Measurements from ENCODE around the gene PMAIP1. TPM values are rescaled to one million over a fixed set of nuclear protein-coding genes. Genes with fewer than 3 reads are reported as not detected.

Gene PMAIP1
- total and polyA plus RNA-seq, 2 of the 8 experiments (the other 6 are each of a cell fraction or from before 2014, with no cell fraction given), result 51.7 to 84.1 TPM

- TF ChIP-seq CHD7 (IDR thresholded peaks at IDR 0.05; ENCODE audit: insufficient replicate concordance, low read length), result no peak
- TF ChIP-seq CBX5 (IDR thresholded peaks at IDR 0.05; ENCODE audit: low read depth, low read length), result no peak
- TF ChIP-seq BACH1 (IDR thresholded peaks at IDR 0.05; ENCODE audit: low read length), result no peak
- no peak for TF ChIP-seq SUZ12 (IDR thresholded peaks at IDR 0.05; ENCODE audit: low read length)
- no peak for TF ChIP-seq NRF1 (IDR thresholded peaks at IDR 0.05; ENCODE audit: low read depth, low read length)
- no peak for TF ChIP-seq GABPA (IDR thresholded peaks at IDR 0.05; ENCODE audit: borderline replicate concordance, insufficient read depth, low read length)
Measured at GRCh38 chr18:59938676-59939075, 38.9 kb downstream of the PMAIP1 start (continued).
